ENCODE results near the gene RNASEL. TPM values are rescaled to one million over a fixed set of nuclear protein-coding genes. Genes with fewer than 3 reads are reported as not detected.

Gene RNASEL
- total and polyA plus RNA-seq, 2 of the 4 experiments (the other 2 are of a cell fraction) = 2.5 to 6.5 TPM

DNA sequence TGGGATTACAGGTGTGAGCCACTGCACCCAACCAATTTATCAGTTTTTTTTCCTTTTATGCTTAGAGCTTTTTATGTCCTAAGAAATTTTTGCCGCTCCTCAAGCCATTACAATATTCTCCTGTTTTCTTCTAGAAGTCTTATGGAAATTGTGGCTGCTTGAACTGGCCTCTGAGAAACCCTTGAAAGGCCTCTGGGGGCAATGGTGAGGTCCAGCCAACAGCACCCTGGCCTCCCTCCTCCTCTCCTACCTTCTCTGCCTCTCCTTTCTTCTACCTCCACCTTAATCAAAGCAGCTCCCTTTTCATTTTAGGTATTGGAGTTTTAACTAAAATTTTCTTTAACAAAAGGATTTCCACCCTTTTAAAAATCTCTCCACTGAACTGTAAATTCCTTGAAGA, 39.6 kb upstream of the RNASEL start:
- Histone ChIP-seq H2AK9ac (replicated peaks; ENCODE audit: low read depth, low read length, poor library complexity) (no peak overlapping the region), H3K14ac (replicated peaks; ENCODE audit: low read depth, low read length) (no peak overlapping the region), H4K8ac (ENCODE audit: low read depth in 2 of 2, low read length in 2 of 2) (no peak overlapping the region), H3K56ac (ENCODE audit: extremely low read depth, insufficient read depth, low read length) (no peak overlapping the region), H3K4me2 (ENCODE audit: low read depth, low read length) (no peak overlapping the region), H3K9me3 (ENCODE audit: control insufficient read depth, insufficient read depth, low read length) (no peaks in the 10 kb centered on the region), H3K4ac (ENCODE audit: low read depth, low read length) (no peak overlapping the region), H2BK20ac (ENCODE audit: low read depth, low read length) (no peak overlapping the region), H2BK5ac (ENCODE audit: low read depth, low read length, poor library complexity, severe bottlenecking) (no peak overlapping the region), H3K9ac (ENCODE audit: low read depth, low read length) (no peak overlapping the region), H3K79me1 (ENCODE audit: low read depth in 1 of 2, low read length in 2 of 2) (no peaks in the 10 kb centered on the region), H2AK5ac (ENCODE audit: low read depth, low read length) (no peak overlapping the region), H3K36me3 (ENCODE audit: control insufficient read depth, insufficient read depth, low read length) (no peaks in the 10 kb centered on the region), H2BK120ac (ENCODE audit: low read depth, low read length) (no peak overlapping the region), H2BK15ac (ENCODE audit: low read depth, low read length) (no peak overlapping the region), H3K27me3 (ENCODE audit: control insufficient read depth, insufficient read depth, low read length) (peaks cover 8% of the 10 kb centered on the region), H3K4me1 (ENCODE audit: control insufficient read depth, insufficient read depth, low read length) (peaks cover 2% of the 10 kb centered on the region; the same call in 1 of the 2 replicates), H3K18ac (ENCODE audit: low read depth, low read length) (no peak overlapping the region), H3K23ac (ENCODE audit: low read depth, low read length) (no peak overlapping the region), H4K5ac (ENCODE audit: low read depth, low read length) (no peak overlapping the region), H4K91ac (ENCODE audit: insufficient read depth, low read depth, low read length) (no peak overlapping the region), H3K27ac (ENCODE audit: insufficient read depth, low read length) (no peak overlapping the region), H2AFZ (replicated peaks; ENCODE audit: low read length, poor library complexity) (no peak overlapping the region), H4K20me1 (ENCODE audit: insufficient read depth, low read length) (no peaks in the 10 kb centered on the region), H3K4me3 (ENCODE audit: insufficient read depth, low read depth, low read length) (no peak overlapping the region), H3K9me1 (ENCODE audit: insufficient read depth, low read length) (peaks cover 4% of the 10 kb centered on the region; the same call in 1 of the 2 replicates)
- no TSS peak for BruUV-seq (replicated peaks)
- no CpG with 5 or more reads among the region's 1 CpG for WGBS, 2 experiments (ENCODE audit: extremely low coverage in 2 of 2, insufficient read length in 1 of 2)
- ChIA-PET POLR2A (ENCODE audit: unreplicated experiment) (no interaction called here), CTCF (no interaction called here)
- ATAC-seq (ENCODE audit: low read depth) (no peak), DNase-seq (no peak)
- in situ Hi-C loops (cut with MboI; ENCODE audit: low sequenced_read_pairs) (no loop called here), intact Hi-C loops (cut with micrococcal nuclease) (no loop called here), dilution Hi-C loops (cut with HindIII; ENCODE audit: low sequenced_read_pairs, unreplicated experiment) (no loop called here)
- TF ChIP-seq POLR2A (IDR thresholded peaks at IDR 0.05; ENCODE audit: low read depth, low read length) (no peak), RCOR1 (IDR thresholded peaks at IDR 0.05; ENCODE audit: insufficient replicate concordance, low read length) (no peak), BHLHE40 (IDR thresholded peaks at IDR 0.05; ENCODE audit: low read depth, low read length) (no peak), CHD1 (IDR thresholded peaks at IDR 0.05; ENCODE audit: low read depth, low read length) (no peak)
- TF ChIP-seq, protein P1, sequence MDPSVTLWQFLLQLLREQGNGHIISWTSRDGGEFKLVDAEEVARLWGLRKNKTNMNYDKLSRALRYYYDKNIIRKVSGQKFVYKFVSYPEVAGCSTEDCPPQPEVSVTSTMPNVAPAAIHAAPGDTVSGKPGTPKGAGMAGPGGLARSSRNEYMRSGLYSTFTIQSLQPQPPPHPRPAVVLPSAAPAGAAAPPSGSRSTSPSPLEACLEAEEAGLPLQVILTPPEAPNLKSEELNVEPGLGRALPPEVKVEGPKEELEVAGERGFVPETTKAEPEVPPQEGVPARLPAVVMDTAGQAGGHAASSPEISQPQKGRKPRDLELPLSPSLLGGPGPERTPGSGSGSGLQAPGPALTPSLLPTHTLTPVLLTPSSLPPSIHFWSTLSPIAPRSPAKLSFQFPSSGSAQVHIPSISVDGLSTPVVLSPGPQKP (IDR thresholded peaks at IDR 0.05; ENCODE audit: borderline replicate concordance, low read depth, low read length) = no peak
